SK-N-SH (cell line): ENCODE data around the gene TSC22D2. TPM values are rescaled to one million over a fixed set of nuclear protein-coding genes. Genes with fewer than 3 reads are reported as not detected.

ENCODE experiments used
- ELF1 ChIP-seq: IDR thresholded peaks from 2 replicates; pipeline ENCODE4 v1.4.0; 2012
- EP300 ChIP-seq, 2 experiments: IDR thresholded peaks; 2 replicates each; pipeline versions ENCODE4 v1.4.0 to v1.6.1; 2012; ENCODE audit warnings: borderline replicate concordance in 1 of 2, low read depth in 1 of 2, low read length in 1 of 2
- FOSL2 ChIP-seq: IDR thresholded peaks from 2 replicates; pipeline ENCODE4 v1.4.0; 2012; ENCODE audit warnings: low read depth, mild to moderate bottlenecking, moderate library complexity, borderline replicate concordance
- GABPA ChIP-seq: IDR thresholded peaks from 2 replicates; pipeline ENCODE4 v1.4.0; 2012; ENCODE audit warnings: low read depth, mild to moderate bottlenecking
- IRF3 ChIP-seq: fragments of 150-350 bp; IDR thresholded peaks from 2 replicates; pipeline ENCODE4 v1.6.1; 2016; ENCODE audit warnings: mild to moderate bottlenecking, low read depth, low read length
- MAX ChIP-seq: IDR thresholded peaks from 2 replicates; pipeline ENCODE4 v1.4.0; 2012; ENCODE audit warnings: low read depth
- MEF2A ChIP-seq: IDR thresholded peaks from 2 replicates; pipeline ENCODE4 v1.4.0; 2012; ENCODE audit warnings: low read depth, borderline replicate concordance
- MXI1 ChIP-seq: IDR thresholded peaks from 2 replicates; pipeline ENCODE4 v1.6.1; 2012; ENCODE audit warnings: mild to moderate bottlenecking, low read depth, low read length, improper control_type of control experiment
- PBX3 ChIP-seq: IDR thresholded peaks from 2 replicates; pipeline ENCODE4; 2012
- RAD21 ChIP-seq: IDR thresholded peaks from 2 replicates; pipeline ENCODE4 v1.6.1; 2012; ENCODE audit warnings: mild to moderate bottlenecking, low read length
- RCOR1 ChIP-seq: fragments of 150-350 bp; IDR thresholded peaks from 2 replicates; pipeline ENCODE4 v1.6.1; 2017; ENCODE audit warnings: antibody characterized with exemption, low read length
- RXRA ChIP-seq: IDR thresholded peaks from 2 replicates; pipeline ENCODE4 v1.4.0; 2012; ENCODE audit warnings: low read depth, mild to moderate bottlenecking, borderline replicate concordance
- SIN3A ChIP-seq: IDR thresholded peaks from 2 replicates; pipeline ENCODE4 v1.6.1; 2012; ENCODE audit warnings: low read depth, mild to moderate bottlenecking, low read length, moderate library complexity, borderline replicate concordance
- SMC3 ChIP-seq: IDR thresholded peaks from 2 replicates; pipeline ENCODE4 v1.6.1; 2012; ENCODE audit warnings: low read depth, low read length, improper control_type of control experiment
- TCF12 ChIP-seq: IDR thresholded peaks from 2 replicates; pipeline ENCODE4 v1.4.0; 2012
- TEAD4 ChIP-seq: IDR thresholded peaks from 2 replicates; pipeline ENCODE4 v1.4.0; 2012; ENCODE audit warnings: mild to moderate bottlenecking, borderline replicate concordance; ENCODE audit not compliant: insufficient read depth
- USF1 ChIP-seq: IDR thresholded peaks from 2 replicates; pipeline ENCODE4 v1.4.0; 2012; ENCODE audit warnings: low read depth, borderline replicate concordance
- USF2 ChIP-seq: fragments of 150-350 bp; IDR thresholded peaks from 2 replicates; pipeline ENCODE4 v1.6.1; 2017; ENCODE audit warnings: antibody characterized with exemption, low read length, low read depth, borderline replicate concordance
- ZBTB33 ChIP-seq: IDR thresholded peaks from 2 replicates; pipeline ENCODE4 v1.4.0; 2012; ENCODE audit warnings: low read depth, borderline replicate concordance
- polyA plus RNA-seq, 3 experiments: library from polyadenylated mRNA; depleted of rRNA; stranded (reverse); fragments of >200 nt; gene quantifications; 2 replicates each; pipeline ENCODE4 v1.2.3, GENCODE V29; 2012

TSC22D2 gene
- polyA plus RNA-seq, 1 of the 3 experiments (the other 2 are of a cell fraction): 4.8 TPM

- TF ChIP-seq USF1 (no peak), RCOR1 (no peak), MEF2A (no peak), FOSL2 (peak; percentile 90), RAD21 (no peak), SIN3A (peak; percentile 23; the same call in 1 of the 2 replicates), IRF3 (no peak), MAX (peak; percentile 63; the same call in 1 of the 2 replicates), TCF12 (peak; percentile 79), PBX3 (peak; percentile 66), SMC3 (no peak), TEAD4 (peak; percentile 97), ZBTB33 (peak; percentile 37; the same call in 1 of the 2 replicates), RXRA (peak; percentile 16; the same call in 1 of the 2 replicates), ELF1 (peak; percentile 76), USF2 (no peak), EP300 (IDR thresholded peaks at IDR 0.05; ENCODE audit: borderline replicate concordance in 1 of 2, low read depth in 1 of 2, low read length in 1 of 2) (peak in 1 of 2 experiments; percentile 85; a peak in 2 of 4 replicates), GABPA (no peak; the same call in 1 of the 2 replicates), MXI1 (no peak)
Measured at GRCh38 chr3:150371741-150372254, 36.3 kb upstream of the TSC22D2 start (continued).
